ENCODE data around the gene POC5.
"Not testable (repeated sequence)": the region's sequence is repeated elsewhere in the genome, so short reads cannot be mapped to it uniquely, and the experiment has no call there.

POC5 gene

DNA sequence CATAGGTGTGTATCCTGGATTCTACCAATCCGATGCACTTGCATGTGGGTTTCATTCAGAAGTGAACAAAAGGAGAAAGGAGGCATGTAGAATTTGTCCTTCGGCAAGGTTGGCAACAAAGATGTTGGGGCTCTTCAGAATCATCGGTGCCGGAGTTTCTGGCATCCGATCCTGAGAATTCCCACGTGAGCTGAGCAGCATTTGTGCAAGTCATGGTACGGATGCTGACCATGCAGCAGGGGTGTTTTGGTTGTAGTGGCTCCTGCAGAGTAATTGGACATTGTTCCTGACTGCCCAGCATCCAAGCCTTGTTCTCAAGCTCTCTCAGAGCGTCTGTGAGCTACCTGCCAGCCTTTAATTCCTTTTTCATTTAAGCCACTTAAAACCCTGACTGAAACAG lies 19.0 kb upstream of the POC5 start:
- H3K4me3 ChIP-seq (ENCODE audit: control insufficient read depth, low read depth, low read length): no peak overlapping the region
- TF ChIP-seq, protein P1, sequence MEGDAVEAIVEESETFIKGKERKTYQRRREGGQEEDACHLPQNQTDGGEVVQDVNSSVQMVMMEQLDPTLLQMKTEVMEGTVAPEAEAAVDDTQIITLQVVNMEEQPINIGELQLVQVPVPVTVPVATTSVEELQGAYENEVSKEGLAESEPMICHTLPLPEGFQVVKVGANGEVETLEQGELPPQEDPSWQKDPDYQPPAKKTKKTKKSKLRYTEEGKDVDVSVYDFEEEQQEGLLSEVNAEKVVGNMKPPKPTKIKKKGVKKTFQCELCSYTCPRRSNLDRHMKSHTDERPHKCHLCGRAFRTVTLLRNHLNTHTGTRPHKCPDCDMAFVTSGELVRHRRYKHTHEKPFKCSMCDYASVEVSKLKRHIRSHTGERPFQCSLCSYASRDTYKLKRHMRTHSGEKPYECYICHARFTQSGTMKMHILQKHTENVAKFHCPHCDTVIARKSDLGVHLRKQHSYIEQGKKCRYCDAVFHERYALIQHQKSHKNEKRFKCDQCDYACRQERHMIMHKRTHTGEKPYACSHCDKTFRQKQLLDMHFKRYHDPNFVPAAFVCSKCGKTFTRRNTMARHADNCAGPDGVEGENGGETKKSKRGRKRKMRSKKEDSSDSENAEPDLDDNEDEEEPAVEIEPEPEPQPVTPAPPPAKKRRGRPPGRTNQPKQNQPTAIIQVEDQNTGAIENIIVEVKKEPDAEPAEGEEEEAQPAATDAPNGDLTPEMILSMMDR (IDR thresholded peaks at IDR 0.05; ENCODE audit: control insufficient read depth, insufficient read depth, low read depth, low read length, missing control alignments): no peak
- no peak for DNase-seq (ENCODE audit: low read depth)

DNA sequence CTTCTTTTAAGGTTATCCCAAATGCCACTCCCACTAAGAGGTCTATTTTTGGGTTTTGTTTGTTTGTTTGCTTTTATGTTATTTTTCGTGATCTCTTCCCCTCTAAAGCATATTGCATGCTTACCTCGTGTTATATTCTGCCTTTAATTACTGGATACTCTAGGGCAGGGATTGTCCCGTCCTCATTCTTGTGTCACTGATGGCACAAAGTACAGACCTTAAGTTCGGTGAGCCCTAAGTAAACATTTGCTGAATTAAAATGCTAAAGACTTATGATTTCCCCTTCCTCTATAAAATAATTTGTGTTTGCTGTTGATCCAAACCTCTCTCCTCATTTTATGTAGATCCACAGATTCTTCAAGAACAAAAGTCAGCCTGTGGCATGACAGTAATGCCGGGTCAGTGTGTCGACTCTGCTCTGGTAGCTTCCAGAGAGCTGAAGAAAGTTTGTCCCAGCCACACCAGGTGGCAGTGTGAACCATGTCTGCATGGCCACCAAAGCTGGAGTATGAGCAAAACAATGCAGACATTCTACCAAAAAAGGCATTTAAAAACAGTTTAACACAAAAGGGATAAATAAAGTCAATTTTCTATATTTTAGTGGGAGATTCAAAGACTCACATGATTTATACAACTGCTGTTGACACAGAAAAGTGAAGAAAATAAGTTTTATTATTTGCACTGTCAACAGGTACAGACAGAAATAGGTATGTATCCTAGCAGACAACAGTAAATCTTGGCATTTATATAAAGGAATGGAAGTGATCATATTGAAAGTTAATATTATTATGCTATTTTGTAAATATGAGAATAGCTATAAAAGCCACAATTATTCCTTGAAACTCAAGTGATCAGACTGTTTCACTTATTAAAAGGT lies 17.9 kb upstream of the POC5 start:
- TF ChIP-seq, protein P1 (IDR thresholded peaks at IDR 0.05; ENCODE audit: control insufficient read depth, insufficient read depth, low read depth, low read length, missing control alignments): peak; percentile 47
- no peak overlapping the region for H3K4me3 ChIP-seq (ENCODE audit: control insufficient read depth, low read depth, low read length)
- DNase-seq (ENCODE audit: low read depth): no peak

DNA sequence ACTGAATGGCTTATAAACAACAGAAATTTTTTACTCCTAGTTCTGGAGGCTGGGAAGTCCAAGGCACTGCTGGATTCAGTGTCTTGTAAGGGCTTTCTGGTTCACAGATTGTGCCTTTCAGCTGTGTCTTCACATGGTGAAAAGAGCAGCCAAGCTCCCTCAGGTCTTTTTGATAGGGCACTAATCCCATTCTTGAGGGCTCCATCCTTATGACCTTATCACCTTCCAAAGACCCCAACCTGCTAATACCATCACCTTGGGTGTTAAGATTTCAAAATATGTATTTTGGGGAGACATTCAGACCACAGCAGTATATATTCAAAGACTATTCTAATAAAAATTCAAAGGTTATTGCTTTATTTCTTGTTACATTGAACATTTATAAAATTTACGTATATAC lies 16.5 kb upstream of the POC5 start:
- TF ChIP-seq, protein P1 (IDR thresholded peaks at IDR 0.05; ENCODE audit: control insufficient read depth, insufficient read depth, low read depth, low read length, missing control alignments): no peak
- no peak for DNase-seq (ENCODE audit: low read depth)
- H3K4me3 ChIP-seq (ENCODE audit: control insufficient read depth, low read depth, low read length): no peak overlapping the region

DNA sequence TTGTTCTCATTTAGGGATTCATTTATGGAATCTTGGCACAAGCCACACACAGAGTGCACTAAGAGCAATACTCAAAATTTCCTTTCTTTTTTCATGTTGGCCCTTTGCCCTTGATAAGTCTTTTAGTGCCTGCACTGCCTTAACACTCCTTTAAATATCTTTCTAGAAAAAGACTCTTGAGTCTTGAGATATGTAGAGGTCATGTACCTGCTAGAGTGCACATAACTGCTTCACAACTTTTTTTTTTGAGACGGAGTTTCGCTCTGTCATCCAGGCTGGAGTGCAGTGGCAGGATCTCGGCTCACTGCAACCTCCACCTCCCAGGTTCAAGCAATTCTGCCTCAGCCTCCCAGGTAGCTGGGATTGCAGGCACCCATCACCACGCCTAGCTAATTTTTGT lies 14.3 kb upstream of the POC5 start:
- not testable (repeated sequence) for H3K4me3 ChIP-seq (ENCODE audit: control insufficient read depth, low read depth, low read length); DNase-seq (ENCODE audit: low read depth)

DNA sequence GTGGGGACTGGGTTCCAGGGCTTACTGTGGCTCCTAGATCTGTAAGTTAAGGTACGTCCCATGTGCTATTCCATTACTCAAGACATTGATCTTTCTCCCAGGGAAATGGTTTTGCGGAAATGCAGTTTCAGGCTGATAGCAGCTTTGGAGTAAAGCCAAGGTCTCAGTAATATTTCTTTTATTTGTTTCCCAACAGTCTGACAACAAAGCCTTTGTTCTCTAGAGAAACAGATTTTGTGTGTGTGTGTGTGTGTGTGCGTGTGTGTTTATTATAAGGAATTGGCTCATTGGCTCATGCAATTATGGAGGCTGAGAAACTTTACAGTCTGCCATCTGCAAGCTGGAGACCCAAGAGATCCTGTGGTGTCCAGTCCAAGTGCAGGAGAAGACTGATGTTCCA lies 12.1 kb upstream of the POC5 start:
- TF ChIP-seq, protein P1 (IDR thresholded peaks at IDR 0.05; ENCODE audit: control insufficient read depth, insufficient read depth, low read depth, low read length, missing control alignments): no peak
- no peak overlapping the region for H3K4me3 ChIP-seq (ENCODE audit: control insufficient read depth, low read depth, low read length)
- no peak for DNase-seq (ENCODE audit: low read depth)

DNA sequence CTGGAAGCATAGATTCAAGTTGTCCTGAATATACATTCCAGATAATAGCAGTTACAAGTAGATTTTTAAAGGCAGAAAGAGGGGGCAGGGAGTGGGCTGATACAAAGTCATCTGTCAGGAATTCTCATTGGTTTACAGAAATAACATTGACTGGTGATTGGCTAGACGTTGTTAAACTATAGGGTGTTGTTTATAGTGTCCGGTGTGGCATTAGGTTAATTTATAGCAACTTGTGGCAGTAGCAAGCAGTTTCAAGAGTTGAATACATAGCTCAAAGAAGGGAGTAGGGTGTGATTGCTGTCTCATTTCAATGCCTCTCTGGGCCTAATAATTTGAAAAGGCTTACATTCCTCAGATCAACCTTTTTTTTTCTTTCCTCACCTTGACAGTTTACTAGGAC lies 10.7 kb upstream of the POC5 start:
- DNase-seq (ENCODE audit: low read depth): no peak
- TF ChIP-seq, protein P1 (IDR thresholded peaks at IDR 0.05; ENCODE audit: control insufficient read depth, insufficient read depth, low read depth, low read length, missing control alignments): no peak

DNA sequence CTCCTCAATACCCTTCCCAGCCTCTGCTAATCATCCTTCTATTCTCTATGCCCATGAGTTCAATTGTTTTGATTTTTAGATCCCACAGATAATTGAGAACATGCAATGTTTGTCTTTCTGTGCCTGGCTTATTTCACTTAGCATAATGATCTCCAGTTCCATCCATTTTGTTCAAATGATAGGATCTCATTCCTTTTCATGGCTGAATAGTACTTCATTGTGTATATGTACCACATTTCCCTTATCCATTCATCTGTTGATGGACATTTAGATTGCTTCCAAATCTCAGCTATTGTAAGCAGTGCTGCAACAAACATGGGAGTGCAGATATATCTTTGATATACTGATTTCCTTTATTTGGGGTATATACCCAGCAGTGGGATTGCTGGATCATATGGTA lies 9.0 kb upstream of the POC5 start:
- H3K4me3 ChIP-seq (ENCODE audit: control insufficient read depth, low read depth, low read length); DNase-seq (ENCODE audit: low read depth): not testable (repeated sequence)

More for the DNA sequence above, 10.7 kb upstream of the POC5 start:
- no peak overlapping the region for H3K4me3 ChIP-seq (ENCODE audit: control insufficient read depth, low read depth, low read length)

DNA sequence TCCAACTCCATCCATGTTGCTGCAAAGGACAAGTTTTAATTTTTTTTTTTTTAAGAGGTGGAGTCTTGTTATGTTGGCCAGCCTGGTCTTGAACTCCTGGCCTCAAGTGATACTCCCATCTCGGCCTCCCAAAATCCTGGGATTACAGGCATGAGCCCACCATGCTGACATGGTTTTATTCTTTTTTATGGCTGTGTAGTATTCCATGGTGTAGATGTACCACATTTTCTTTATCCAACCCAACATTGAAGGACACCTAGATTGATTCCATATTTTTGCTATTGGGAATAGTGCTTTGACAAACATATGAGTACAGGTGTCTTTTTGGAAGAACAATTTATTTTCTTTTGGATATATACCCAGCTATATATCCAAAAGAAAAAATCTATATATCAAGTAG lies 6.1 kb upstream of the POC5 start:
- no peak overlapping the region for H3K4me3 ChIP-seq (ENCODE audit: control insufficient read depth, low read depth, low read length)
- TF ChIP-seq, protein P1 (IDR thresholded peaks at IDR 0.05; ENCODE audit: control insufficient read depth, insufficient read depth, low read depth, low read length, missing control alignments): no peak
- DNase-seq (ENCODE audit: low read depth): no peak

All from AG09309 (cell line).